Endothelial cell (in vitro differentiated cells): Measurements from ENCODE around the gene SH3RF3. TPM values are rescaled to one million over a fixed set of nuclear protein-coding genes. Genes with fewer than 3 reads are reported as not detected.
A peak's percentile ranks its signal among the peaks of the same experiment; 100 is the strongest.

ENCODE experiments used
- DNase-seq: peaks from one replicate; pipeline ENCODE4 v3.0.0; 2021; ENCODE audit warnings: low spot score
- H3K27ac Mint-ChIP-seq: one replicate; pipeline ENCODE4 v1.8.0; 2021; ENCODE audit warnings: mixed read lengths, inconsistent platforms; ENCODE audit not compliant: unreplicated experiment
- H3K27me3 Mint-ChIP-seq: one replicate; pipeline ENCODE4 v1.8.0; 2021; ENCODE audit warnings: mild to moderate bottlenecking, moderate library complexity, mixed read lengths, inconsistent platforms; ENCODE audit not compliant: unreplicated experiment
- H3K36me3 Mint-ChIP-seq: one replicate; pipeline ENCODE4 v1.8.0; 2021; ENCODE audit warnings: mild to moderate bottlenecking, low read depth, mixed read lengths, inconsistent platforms; ENCODE audit not compliant: unreplicated experiment
- H3K4me1 Mint-ChIP-seq: one replicate; pipeline ENCODE4 v1.8.0; 2021; ENCODE audit warnings: mild to moderate bottlenecking, mixed read lengths, inconsistent platforms; ENCODE audit not compliant: unreplicated experiment
- H3K4me3 Mint-ChIP-seq: one replicate; pipeline ENCODE4 v1.8.0; 2021; ENCODE audit warnings: mild to moderate bottlenecking, mixed read lengths, inconsistent platforms; ENCODE audit not compliant: unreplicated experiment
- H3K9me3 Mint-ChIP-seq: one replicate; pipeline ENCODE4 v1.8.0; 2021; ENCODE audit warnings: mixed read lengths, inconsistent platforms; ENCODE audit not compliant: unreplicated experiment
- total RNA-seq: library from RNA; stranded (reverse); fragmentation: NEBNext Ultra II Directional; extraction: Animal tissue kit (Norgen Biotek cat#: 25700); gene quantifications from one replicate; pipeline ENCODE4 v1.2.1, GENCODE V29; 2021; ENCODE audit not compliant: unreplicated experiment
- TF ChIP-seq, protein P1 (sequence below): fragments of 200-600 bp; sonication (generic); IDR thresholded peaks from one replicate; pipeline ENCODE4 v1.5.0; 2021; ENCODE audit warnings: antibody characterized with exemption; ENCODE audit not compliant: unreplicated experiment

SH3RF3 gene
- total RNA-seq, 1 donor from 2014 or later = 12.8 TPM

DNA sequence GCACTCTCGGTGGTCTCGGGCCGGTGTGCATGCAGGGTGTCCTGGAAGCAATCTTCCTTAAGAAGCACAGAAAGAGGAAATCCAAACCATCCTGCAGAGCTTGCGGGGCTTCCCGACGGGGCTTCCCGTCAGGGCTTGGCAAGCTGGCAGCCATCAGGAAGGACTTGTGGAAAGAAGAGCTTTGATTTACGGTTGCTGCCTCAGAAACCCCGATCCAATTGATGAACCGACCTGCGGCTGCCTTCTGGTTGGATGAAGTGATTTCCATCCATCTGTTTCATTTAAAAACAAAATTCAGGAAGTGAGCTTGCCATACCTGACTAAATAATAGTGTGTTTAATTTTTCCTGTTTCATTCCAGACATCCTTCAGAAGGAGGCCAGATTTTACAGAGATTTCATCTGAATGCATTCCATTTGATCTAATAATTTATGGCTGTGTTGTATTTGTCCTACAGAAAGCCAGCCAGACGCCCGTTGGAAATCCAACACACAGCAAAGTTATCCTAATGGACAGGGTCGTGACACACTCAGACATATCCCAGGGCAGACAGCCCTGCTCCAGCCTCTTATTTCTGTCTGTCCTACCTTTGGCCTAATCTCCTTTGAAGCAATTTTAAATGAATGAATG lies 343.4 kb downstream of the SH3RF3 start:
- Mint-ChIP-seq H3K4me1 (peaks cover 21% of the 10 kb centered on the region), H3K36me3 (peaks cover 13% of the 10 kb centered on the region), H3K4me3 (no peak overlapping the region), H3K27me3 (peaks cover 7% of the 10 kb centered on the region), H3K27ac (peak overlapping the region; percentile 2), H3K9me3 (no peaks in the 10 kb centered on the region)
- TF ChIP-seq, protein P1, sequence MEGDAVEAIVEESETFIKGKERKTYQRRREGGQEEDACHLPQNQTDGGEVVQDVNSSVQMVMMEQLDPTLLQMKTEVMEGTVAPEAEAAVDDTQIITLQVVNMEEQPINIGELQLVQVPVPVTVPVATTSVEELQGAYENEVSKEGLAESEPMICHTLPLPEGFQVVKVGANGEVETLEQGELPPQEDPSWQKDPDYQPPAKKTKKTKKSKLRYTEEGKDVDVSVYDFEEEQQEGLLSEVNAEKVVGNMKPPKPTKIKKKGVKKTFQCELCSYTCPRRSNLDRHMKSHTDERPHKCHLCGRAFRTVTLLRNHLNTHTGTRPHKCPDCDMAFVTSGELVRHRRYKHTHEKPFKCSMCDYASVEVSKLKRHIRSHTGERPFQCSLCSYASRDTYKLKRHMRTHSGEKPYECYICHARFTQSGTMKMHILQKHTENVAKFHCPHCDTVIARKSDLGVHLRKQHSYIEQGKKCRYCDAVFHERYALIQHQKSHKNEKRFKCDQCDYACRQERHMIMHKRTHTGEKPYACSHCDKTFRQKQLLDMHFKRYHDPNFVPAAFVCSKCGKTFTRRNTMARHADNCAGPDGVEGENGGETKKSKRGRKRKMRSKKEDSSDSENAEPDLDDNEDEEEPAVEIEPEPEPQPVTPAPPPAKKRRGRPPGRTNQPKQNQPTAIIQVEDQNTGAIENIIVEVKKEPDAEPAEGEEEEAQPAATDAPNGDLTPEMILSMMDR = no peak
- DNase-seq = peak; percentile 21

DNA sequence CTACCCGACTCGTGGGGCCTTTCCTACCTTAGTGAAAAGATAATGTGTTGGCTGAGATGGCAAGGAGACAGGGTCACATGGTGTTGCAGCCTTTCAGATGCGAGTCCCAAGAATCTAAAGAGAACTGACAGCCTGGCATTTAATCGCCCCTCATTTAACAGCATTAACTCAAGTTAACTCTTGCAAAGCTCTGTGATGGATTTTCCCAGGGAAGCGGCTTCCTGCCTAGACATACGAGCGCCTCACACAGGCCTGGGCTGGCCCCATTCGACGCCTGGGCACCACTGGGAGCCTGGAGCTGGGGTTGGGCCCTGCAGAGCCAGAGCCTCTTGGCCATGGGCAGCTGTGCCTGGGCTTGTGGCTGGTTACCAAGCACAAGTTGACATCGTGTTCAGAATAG lies 344.0 kb downstream of the SH3RF3 start:
- Mint-ChIP-seq H3K9me3 (no peaks in the 10 kb centered on the region), H3K4me1 (peaks cover 21% of the 10 kb centered on the region), H3K27ac (no peak overlapping the region), H3K36me3 (peaks cover 13% of the 10 kb centered on the region), H3K27me3 (peaks cover 6% of the 10 kb centered on the region), H3K4me3 (no peak overlapping the region)
- TF ChIP-seq, protein P1 = no peak
- no peak for DNase-seq

DNA sequence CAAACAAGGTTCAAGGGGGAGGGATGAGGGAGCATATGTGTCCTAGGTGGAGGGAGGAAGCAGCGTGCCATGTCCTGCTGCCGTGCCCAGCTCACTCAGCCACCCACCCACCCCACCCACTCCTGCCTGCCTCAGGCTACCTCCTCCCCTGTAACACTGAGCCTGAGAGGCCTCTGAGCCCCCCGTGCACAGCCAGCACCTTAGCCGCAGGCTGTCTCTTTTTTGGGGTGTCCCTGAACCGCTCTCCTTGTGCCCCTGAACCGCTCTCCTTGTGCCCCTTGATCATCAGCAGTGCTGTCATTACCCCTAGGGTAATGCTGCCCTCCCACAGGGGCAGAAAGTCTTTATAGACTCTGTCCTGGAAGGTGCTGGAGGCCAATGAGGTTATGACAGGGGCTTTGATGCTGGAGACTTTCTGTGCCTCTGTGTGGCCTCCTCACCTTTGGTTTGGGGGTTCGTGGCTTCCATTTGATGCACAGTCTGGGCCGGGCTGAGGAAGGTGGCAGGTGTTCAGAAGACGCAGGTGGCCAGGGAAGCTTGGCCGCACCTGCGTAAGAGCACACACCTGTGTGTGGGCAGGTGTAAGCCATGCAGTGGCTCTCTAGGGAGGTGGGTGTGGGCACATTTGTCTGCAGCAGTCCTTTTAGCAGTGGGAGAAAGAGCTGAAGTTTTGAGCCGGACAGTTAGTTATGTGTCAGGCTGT lies 344.8 kb downstream of the SH3RF3 start:
- peaks cover 5% of the 10 kb centered on the region for H3K27me3 Mint-ChIP-seq
- H3K9me3 Mint-ChIP-seq = no peaks in the 10 kb centered on the region
- peaks cover 13% of the 10 kb centered on the region for H3K36me3 Mint-ChIP-seq
- TF ChIP-seq, protein P1 = no peak
- no peak for DNase-seq
- H3K4me1 Mint-ChIP-seq = peaks cover 21% of the 10 kb centered on the region
- no peak overlapping the region for H3K4me3 Mint-ChIP-seq
- peak overlapping the region; percentile 4 for H3K27ac Mint-ChIP-seq

DNA sequence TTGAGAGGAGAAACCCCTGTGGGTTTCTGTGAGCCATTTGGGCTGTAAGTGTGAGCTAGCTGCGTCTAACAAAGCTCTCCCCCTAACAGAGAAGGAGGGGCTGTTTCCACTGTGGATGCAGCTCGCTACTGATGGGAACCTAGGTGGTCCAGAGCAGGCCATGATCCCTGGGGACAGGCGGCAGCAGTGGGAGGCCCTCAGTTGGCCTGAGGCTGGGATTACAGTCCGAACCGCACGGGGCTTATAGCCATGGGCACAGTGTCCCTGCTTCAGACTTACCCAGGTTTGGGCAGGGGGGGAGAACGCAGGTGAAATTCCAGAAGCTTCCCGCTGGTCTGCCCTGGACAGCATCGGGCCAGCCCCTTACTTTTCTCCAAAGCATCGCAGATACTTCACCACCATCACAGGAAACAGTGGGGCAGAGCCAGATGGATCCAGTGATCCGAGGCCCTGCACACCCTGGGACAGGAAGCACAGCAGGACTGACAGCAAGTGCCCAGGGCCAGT lies 345.4 kb downstream of the SH3RF3 start:
- H3K9me3 Mint-ChIP-seq = no peaks in the 10 kb centered on the region
- no peak overlapping the region for H3K27ac Mint-ChIP-seq
- H3K36me3 Mint-ChIP-seq = peaks cover 10% of the 10 kb centered on the region
- no peak overlapping the region for H3K4me3 Mint-ChIP-seq
- H3K4me1 Mint-ChIP-seq = peaks cover 21% of the 10 kb centered on the region
- TF ChIP-seq, protein P1 = no peak
- DNase-seq = no peak
- H3K27me3 Mint-ChIP-seq = peaks cover 5% of the 10 kb centered on the region
